ENCODE measurements around the gene UNC5C.

UNC5C gene

GRCh38 chr4:95265814-95266740 lies 282.7 kb downstream of the UNC5C start:
- DNase-seq (ENCODE audit: low read depth), result no peak

GRCh38 chr4:95264843-95265242 lies 283.9 kb downstream of the UNC5C start:
- no peak for DNase-seq (ENCODE audit: low read depth)

- DNase-seq (ENCODE audit: low read depth), result no peak
Observed at GRCh38 chr4:95263960-95264359, 284.8 kb downstream of the UNC5C start.

GRCh38 chr4:95263391-95263790 lies 285.4 kb downstream of the UNC5C start:
- DNase-seq (ENCODE audit: low read depth), result no peak

GRCh38 chr4:95256108-95256835 lies 292.5 kb downstream of the UNC5C start:
- DNase-seq (ENCODE audit: low read depth), result no peak

- DNase-seq (ENCODE audit: low read depth), result no peak
Observed at GRCh38 chr4:95255396-95256107, 293.2 kb downstream of the UNC5C start.

GRCh38 chr4:95251568-95251967 lies 297.2 kb downstream of the UNC5C start:
- DNase-seq (ENCODE audit: low read depth), result no peak

GRCh38 chr4:95250544-95251137 lies 298.1 kb downstream of the UNC5C start:
- no peak for DNase-seq (ENCODE audit: low read depth)

- no peak for DNase-seq (ENCODE audit: low read depth)
Observed at GRCh38 chr4:95249426-95250021, 299.2 kb downstream of the UNC5C start.

GRCh38 chr4:95248720-95249425 lies 299.9 kb downstream of the UNC5C start:
- no peak for DNase-seq (ENCODE audit: low read depth)

GRCh38 chr4:95243892-95244291 lies 304.9 kb downstream of the UNC5C start:
- no peak for DNase-seq (ENCODE audit: low read depth)

GRCh38 chr4:95238554-95238953 lies 310.2 kb downstream of the UNC5C start:
- DNase-seq (ENCODE audit: low read depth), result no peak

- no peak for DNase-seq (ENCODE audit: low read depth)
Observed at GRCh38 chr4:95232358-95233156, 316.2 kb downstream of the UNC5C start.

- no peak for DNase-seq (ENCODE audit: low read depth)
Observed at GRCh38 chr4:95231681-95232080, 317.1 kb downstream of the UNC5C start.

GRCh38 chr4:95225849-95226248 lies 322.9 kb downstream of the UNC5C start:
- no peak for DNase-seq (ENCODE audit: low read depth)

GRCh38 chr4:95224402-95224801 lies 324.4 kb downstream of the UNC5C start:
- DNase-seq (ENCODE audit: low read depth), result no peak

- DNase-seq (ENCODE audit: low read depth), result no peak
Observed at GRCh38 chr4:95220205-95221175, 328.3 kb downstream of the UNC5C start.

- DNase-seq (ENCODE audit: low read depth), result no peak
Observed at GRCh38 chr4:95219109-95219508, 329.7 kb downstream of the UNC5C start.

- DNase-seq (ENCODE audit: low read depth), result no peak
Observed at GRCh38 chr4:95217197-95217596, 331.6 kb downstream of the UNC5C start.
